IPS-20b (cell line): ENCODE results near the gene BMP7.
A peak's percentile ranks its signal among the peaks of the same experiment; 100 is the strongest.
"Not testable (repeated sequence)": the region's sequence is repeated elsewhere in the genome, so short reads cannot be mapped to it uniquely, and the experiment has no call there.

Source experiments
- H3K27ac ChIP-seq: one replicate; pipeline ENCODE4 v1.5.1; 2013; ENCODE audit warnings: low read length
- H3K27me3 ChIP-seq: 2 replicates; pipeline ENCODE4 v1.6.1; 2013; ENCODE audit warnings: mild to moderate bottlenecking, low read length, inconsistent platforms; ENCODE audit not compliant: insufficient read depth
- H3K36me3 ChIP-seq: 2 replicates; pipeline ENCODE4 v1.6.1; 2013; ENCODE audit warnings: low read depth, mild to moderate bottlenecking, inconsistent platforms, low read length, moderate library complexity; ENCODE audit not compliant: insufficient read depth
- H3K4me1 ChIP-seq: 2 replicates; pipeline ENCODE4 v1.6.1; 2013; ENCODE audit warnings: mild to moderate bottlenecking, control low read depth, inconsistent platforms, low read length, moderate library complexity; ENCODE audit not compliant: insufficient read depth
- H3K4me3 ChIP-seq: 2 replicates; pipeline ENCODE4 v1.5.1; 2013; ENCODE audit warnings: mild to moderate bottlenecking, low read length, inconsistent platforms
- H3K9ac ChIP-seq: 2 replicates; pipeline ENCODE4 v1.6.1; 2013; ENCODE audit warnings: low read depth, mild to moderate bottlenecking, inconsistent platforms, low read length, moderate library complexity
- H3K9me3 ChIP-seq: 2 replicates; pipeline ENCODE4 v1.6.1; 2013; ENCODE audit warnings: mild to moderate bottlenecking, low read depth, low read length, inconsistent platforms; ENCODE audit not compliant: insufficient read depth

The BMP7 gene

GRCh38 chr20:57287007-57287880 lies 20.8 kb upstream of the BMP7 start:
- Histone ChIP-seq H3K36me3 (no peaks in the 10 kb centered on the region), H3K27me3 (peaks cover 8% of the 10 kb centered on the region; the same call in 1 of the 2 replicates), H3K27ac (no peak overlapping the region), H3K4me1 (peaks cover 22% of the 10 kb centered on the region; the same call in 1 of the 2 replicates), H3K9ac (0 out of 2 replicates have a peak overlapping the region, but pooled peaks have one; percentile 7), H3K9me3 (no peaks in the 10 kb centered on the region), H3K4me3 (no peak overlapping the region)

GRCh38 chr20:57283860-57284259 lies 17.4 kb upstream of the BMP7 start:
- H3K4me1 ChIP-seq: peaks cover 15% of the 10 kb centered on the region; the same call in 1 of the 2 replicates
- no peak overlapping the region for H3K9ac ChIP-seq
- no peaks in the 10 kb centered on the region for H3K9me3 ChIP-seq
- H3K4me3 ChIP-seq: no peak overlapping the region
- peaks cover 8% of the 10 kb centered on the region; the same call in 1 of the 2 replicates for H3K27me3 ChIP-seq
- H3K36me3 ChIP-seq: no peaks in the 10 kb centered on the region
- no peak overlapping the region for H3K27ac ChIP-seq

GRCh38 chr20:57282670-57283361 lies 16.4 kb upstream of the BMP7 start:
- H3K36me3 ChIP-seq: no peaks in the 10 kb centered on the region
- peaks cover 9% of the 10 kb centered on the region; the same call in 1 of the 2 replicates for H3K27me3 ChIP-seq
- H3K9ac ChIP-seq: peak overlapping the region; percentile 25; the same call in 1 of the 2 replicates
- no peak overlapping the region for H3K4me3 ChIP-seq
- no peaks in the 10 kb centered on the region for H3K9me3 ChIP-seq
- peaks cover 12% of the 10 kb centered on the region; the same call in 1 of the 2 replicates for H3K4me1 ChIP-seq
- no peak overlapping the region for H3K27ac ChIP-seq

DNA sequence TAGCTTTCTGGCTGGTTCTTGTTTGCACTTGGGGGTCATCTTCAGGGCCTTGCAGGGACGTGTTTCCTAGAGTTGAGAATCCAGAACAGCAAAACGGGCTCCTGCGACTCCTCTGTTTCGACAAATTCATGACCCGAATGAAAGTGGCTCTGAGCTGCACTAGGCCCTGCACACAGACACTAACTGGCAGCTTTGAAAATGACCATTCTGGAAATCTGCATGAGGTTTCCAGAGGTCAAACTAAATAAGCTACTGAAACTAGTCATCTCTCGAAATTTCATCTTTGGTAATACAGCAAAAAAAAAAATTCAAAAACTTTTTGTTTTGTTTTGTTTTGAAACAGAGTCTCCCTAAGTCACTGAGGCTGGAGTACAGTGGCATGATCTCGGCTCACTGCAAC lies 15.5 kb upstream of the BMP7 start:
- no peak overlapping the region for H3K27ac ChIP-seq
- H3K4me3 ChIP-seq: no peak overlapping the region
- no peak overlapping the region for H3K9ac ChIP-seq
- H3K9me3 ChIP-seq: no peaks in the 10 kb centered on the region
- H3K27me3 ChIP-seq: peaks cover 12% of the 10 kb centered on the region; the same call in 1 of the 2 replicates
- no peaks in the 10 kb centered on the region for H3K36me3 ChIP-seq
- H3K4me1 ChIP-seq: peaks cover 5% of the 10 kb centered on the region; the same call in 1 of the 2 replicates

DNA sequence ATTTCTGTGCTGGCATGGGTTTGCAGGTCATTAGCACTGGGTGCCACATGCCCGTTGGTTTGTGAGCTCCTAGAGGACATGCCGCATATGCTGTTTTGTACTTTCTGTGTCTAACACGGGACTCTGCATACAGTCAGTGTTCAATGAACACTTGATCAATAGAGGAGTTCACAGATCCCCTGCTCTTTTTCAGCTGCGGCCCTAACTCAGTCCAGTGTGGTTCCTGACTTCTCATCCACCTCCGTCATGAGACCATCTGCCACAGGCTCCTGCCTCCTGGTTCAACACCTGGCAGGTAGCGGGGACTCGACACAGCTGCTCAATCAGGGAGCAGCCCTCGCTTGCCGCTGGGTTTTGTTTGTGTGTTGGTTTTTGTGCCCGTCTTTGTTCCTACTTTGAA lies 13.8 kb upstream of the BMP7 start:
- H3K27ac ChIP-seq: no peak overlapping the region
- H3K9ac ChIP-seq: no peak overlapping the region
- no peaks in the 10 kb centered on the region for H3K9me3 ChIP-seq
- peaks cover 5% of the 10 kb centered on the region for H3K4me1 ChIP-seq
- peaks cover 12% of the 10 kb centered on the region; the same call in 1 of the 2 replicates for H3K27me3 ChIP-seq
- H3K4me3 ChIP-seq: no peak overlapping the region
- H3K36me3 ChIP-seq: no peaks in the 10 kb centered on the region

- H3K4me3 ChIP-seq, H3K36me3 ChIP-seq, H3K4me1 ChIP-seq, H3K9me3 ChIP-seq, H3K27ac ChIP-seq, H3K9ac ChIP-seq: not testable (repeated sequence)
- H3K27me3 ChIP-seq: peaks cover 12% of the 10 kb centered on the region; the same call in 1 of the 2 replicates
Measured at GRCh38 chr20:57279548-57279947, 13.1 kb upstream of the BMP7 start.

DNA sequence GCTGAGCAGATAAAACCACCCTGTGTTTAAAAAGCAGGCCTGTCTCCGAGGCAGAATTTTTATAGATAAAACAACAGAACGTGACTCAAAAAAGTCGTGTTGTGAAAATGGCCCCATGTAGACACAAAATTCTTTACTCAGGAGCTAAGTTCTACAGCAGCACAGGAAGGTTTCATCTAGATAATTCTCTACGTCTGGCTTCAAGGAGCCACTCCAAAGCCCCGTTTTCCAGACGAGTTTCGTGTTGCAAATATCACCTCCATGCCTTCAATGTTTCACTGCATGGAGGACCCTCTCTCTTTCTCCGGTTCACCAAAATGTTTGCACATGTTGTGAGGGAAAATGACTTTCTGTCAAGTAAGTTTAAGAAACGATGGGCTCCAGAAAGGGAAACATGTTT lies 12.0 kb upstream of the BMP7 start:
- H3K9ac ChIP-seq: no peak overlapping the region
- peaks cover 12% of the 10 kb centered on the region; the same call in 1 of the 2 replicates for H3K27me3 ChIP-seq
- H3K27ac ChIP-seq: no peak overlapping the region
- no peaks in the 10 kb centered on the region for H3K36me3 ChIP-seq
- H3K4me1 ChIP-seq: peaks cover 5% of the 10 kb centered on the region
- no peak overlapping the region for H3K4me3 ChIP-seq
- no peaks in the 10 kb centered on the region for H3K9me3 ChIP-seq

- H3K36me3 ChIP-seq: no peaks in the 10 kb centered on the region
- no peak overlapping the region for H3K27ac ChIP-seq
- no peak overlapping the region for H3K9ac ChIP-seq
- H3K4me3 ChIP-seq: no peak overlapping the region
- H3K4me1 ChIP-seq: no peaks in the 10 kb centered on the region; the same call in 1 of the 2 replicates
- H3K27me3 ChIP-seq: peaks cover 7% of the 10 kb centered on the region; the same call in 1 of the 2 replicates
- H3K9me3 ChIP-seq: no peaks in the 10 kb centered on the region
Measured at GRCh38 chr20:57277398-57278105, 11.1 kb upstream of the BMP7 start.

DNA sequence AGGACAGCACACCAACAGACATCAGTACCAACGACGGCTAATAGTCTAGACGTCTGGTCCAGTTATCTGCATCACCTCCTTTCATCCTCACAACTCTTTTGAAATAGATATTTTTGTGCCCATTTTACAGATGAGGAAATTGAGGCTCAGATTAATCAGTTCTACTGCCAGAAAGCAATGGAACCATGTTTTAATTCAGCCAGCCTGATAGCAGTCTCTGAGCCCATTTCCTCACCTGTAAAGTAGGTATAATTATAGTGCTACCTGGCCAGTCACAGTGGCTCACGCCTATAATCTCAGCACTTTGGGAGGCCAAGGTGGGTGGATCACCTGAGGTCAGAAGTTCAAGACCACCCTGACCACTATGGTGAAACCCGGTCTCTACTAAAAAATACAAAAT lies 9.8 kb upstream of the BMP7 start:
- Histone ChIP-seq H3K9me3 (no peaks in the 10 kb centered on the region), H3K9ac (no peak overlapping the region), H3K27ac (no peak overlapping the region), H3K36me3 (no peaks in the 10 kb centered on the region), H3K27me3 (peaks cover 20% of the 10 kb centered on the region; the same call in 1 of the 2 replicates), H3K4me1 (no peaks in the 10 kb centered on the region; the same call in 1 of the 2 replicates), H3K4me3 (no peak overlapping the region)

- Histone ChIP-seq H3K27me3 (peaks cover 24% of the 10 kb centered on the region), H3K9me3 (no peaks in the 10 kb centered on the region), H3K9ac (no peak overlapping the region), H3K4me1 (peaks cover 2% of the 10 kb centered on the region), H3K36me3 (no peaks in the 10 kb centered on the region), H3K27ac (no peak overlapping the region), H3K4me3 (no peak overlapping the region)
Measured at GRCh38 chr20:57275813-57276212, 9.4 kb upstream of the BMP7 start.

DNA sequence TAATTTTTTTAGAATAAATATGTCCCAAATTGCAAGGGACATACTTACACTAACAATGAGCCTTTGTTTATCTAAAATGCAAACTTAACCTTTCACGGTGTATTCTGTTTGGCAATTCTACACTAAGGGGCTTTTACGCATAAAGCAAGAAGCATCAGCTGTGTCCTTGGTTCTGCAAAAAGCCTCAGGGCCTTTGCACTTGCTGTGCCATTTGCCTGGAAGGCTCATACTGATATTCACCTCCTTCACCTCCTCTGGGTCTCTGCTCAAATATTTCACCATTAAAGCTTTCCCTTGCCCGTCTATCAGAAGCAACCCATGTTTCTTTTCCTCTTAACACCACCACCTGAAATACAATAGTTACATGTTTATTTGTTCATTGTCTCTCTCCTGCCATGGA lies 8.9 kb upstream of the BMP7 start:
- Histone ChIP-seq H3K4me1 (peaks cover 7% of the 10 kb centered on the region), H3K27me3 (peaks cover 29% of the 10 kb centered on the region), H3K9me3 (no peaks in the 10 kb centered on the region), H3K4me3 (no peak overlapping the region), H3K9ac (no peak overlapping the region), H3K36me3 (no peaks in the 10 kb centered on the region), H3K27ac (no peak overlapping the region)
